ENCODE measurements around the gene CEACAM18. TPM values are rescaled to one million over a fixed set of nuclear protein-coding genes. Genes with fewer than 3 reads are reported as not detected.

The CEACAM18 gene
- total RNA-seq, 2 experiments from 2014 or later: not detected

DNA sequence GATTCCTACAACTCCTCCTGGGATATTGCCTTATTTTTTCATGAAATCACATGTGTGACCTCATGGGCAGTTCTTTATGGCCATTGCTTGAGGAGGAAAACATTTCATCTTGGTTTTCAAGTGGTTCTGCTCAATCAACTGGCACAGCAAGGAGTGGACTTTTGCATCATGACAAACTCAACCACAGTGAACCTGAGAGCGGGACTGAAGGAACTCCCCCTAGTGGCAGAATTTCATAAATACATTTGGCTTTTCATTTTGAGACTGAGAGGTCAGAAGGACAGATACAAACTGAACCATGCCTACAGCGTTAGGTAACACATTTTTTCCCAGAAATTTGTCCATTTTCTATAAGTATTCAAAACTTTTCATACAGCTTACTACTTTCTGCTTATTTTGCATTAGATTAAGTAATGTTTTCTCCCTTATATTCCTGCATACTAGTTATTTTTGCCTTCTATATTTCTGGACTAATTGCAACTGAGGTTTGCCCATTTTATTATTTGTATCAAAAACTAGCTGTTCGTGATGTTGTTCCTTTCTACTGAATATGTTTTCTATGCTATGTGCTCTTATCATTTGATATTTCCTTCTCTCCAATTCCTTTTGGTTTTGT lies 36.6 kb downstream of the CEACAM18 start:
- ATAC-seq (ENCODE audit: poor library complexity) (no peak), DNase-seq (peak in 7 of 14 experiments; percentile 4 to 70 (median 17))
- no peak overlapping the region for H3K4me3 Mint-ChIP-seq
- POLR2A ChIA-PET: interaction anchor here (0.6 kb wide), 1 partner anchor 121 kb away, joined by 3 read pairs; no protein-coding TSS in a partner anchor
- Histone ChIP-seq H3K27ac (ENCODE audit: low read depth in 1 of 2, low read length in 2 of 2) (no peak overlapping the region), H3K27me3 (ENCODE audit: control insufficient read depth in 1 of 2, insufficient read depth in 2 of 2, low read length in 2 of 2) (peaks cover 0 to 7% of the 10 kb centered on the region in 2 experiments), H3K4me3 (ENCODE audit: low read length) (no peak overlapping the region), H3K9me3 (ENCODE audit: control insufficient read depth in 1 of 2, insufficient read depth in 1 of 2, low read length in 2 of 2) (no peaks in the 10 kb centered on the region), H3K4me1 (ENCODE audit: insufficient read depth, low read length) (no peaks in the 10 kb centered on the region), H3K36me3 (ENCODE audit: insufficient read depth, low read length) (no peaks in the 10 kb centered on the region)
- H3K27ac Mint-ChIP-seq: no peak overlapping the region
- no peaks in the 10 kb centered on the region for H3K4me1 Mint-ChIP-seq (ENCODE audit: low read depth)
- intact Hi-C loops (cut with DNase I, micrococcal nuclease): loop anchor here (1.0 to 5.0 kb wide), 4 partner anchors 93 to 176 kb away; no protein-coding TSS in a partner anchor
- no peaks in the 10 kb centered on the region for H3K9me3 Mint-ChIP-seq
- TF ChIP-seq, protein P1, sequence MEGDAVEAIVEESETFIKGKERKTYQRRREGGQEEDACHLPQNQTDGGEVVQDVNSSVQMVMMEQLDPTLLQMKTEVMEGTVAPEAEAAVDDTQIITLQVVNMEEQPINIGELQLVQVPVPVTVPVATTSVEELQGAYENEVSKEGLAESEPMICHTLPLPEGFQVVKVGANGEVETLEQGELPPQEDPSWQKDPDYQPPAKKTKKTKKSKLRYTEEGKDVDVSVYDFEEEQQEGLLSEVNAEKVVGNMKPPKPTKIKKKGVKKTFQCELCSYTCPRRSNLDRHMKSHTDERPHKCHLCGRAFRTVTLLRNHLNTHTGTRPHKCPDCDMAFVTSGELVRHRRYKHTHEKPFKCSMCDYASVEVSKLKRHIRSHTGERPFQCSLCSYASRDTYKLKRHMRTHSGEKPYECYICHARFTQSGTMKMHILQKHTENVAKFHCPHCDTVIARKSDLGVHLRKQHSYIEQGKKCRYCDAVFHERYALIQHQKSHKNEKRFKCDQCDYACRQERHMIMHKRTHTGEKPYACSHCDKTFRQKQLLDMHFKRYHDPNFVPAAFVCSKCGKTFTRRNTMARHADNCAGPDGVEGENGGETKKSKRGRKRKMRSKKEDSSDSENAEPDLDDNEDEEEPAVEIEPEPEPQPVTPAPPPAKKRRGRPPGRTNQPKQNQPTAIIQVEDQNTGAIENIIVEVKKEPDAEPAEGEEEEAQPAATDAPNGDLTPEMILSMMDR (IDR thresholded peaks at IDR 0.05): peak; percentile 93
- CTCF ChIA-PET: interaction anchor here (0.6 to 2.1 kb wide), 5 partner anchors 8 to 977 kb away, joined by 3 to 6 read pairs (median 3); no protein-coding TSS in a partner anchor
- no peaks in the 10 kb centered on the region for H3K36me3 Mint-ChIP-seq (ENCODE audit: low read depth)
- peaks cover 65% of the 10 kb centered on the region for H3K27me3 Mint-ChIP-seq

DNA sequence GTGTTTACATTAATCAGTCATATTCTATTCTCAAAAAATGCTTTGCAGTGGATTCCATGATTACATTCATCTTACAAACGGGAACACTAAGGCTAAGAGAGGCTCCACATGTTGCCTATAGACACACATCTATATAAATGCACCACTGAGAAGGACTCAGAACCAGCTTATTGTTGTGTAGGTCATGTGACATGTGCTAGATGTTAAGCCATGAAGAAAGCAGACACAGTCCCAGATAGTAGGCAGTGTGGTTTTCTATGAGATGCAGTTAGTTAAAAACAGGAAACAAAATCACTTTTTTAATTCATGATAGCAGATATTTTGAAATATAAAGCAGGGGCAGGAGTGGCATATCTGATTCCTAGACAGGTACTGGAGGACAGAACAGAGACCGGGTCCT lies 42.4 kb downstream of the CEACAM18 start:
- H3K4me1 ChIP-seq (ENCODE audit: insufficient read depth, low read length): no peaks in the 10 kb centered on the region
- ChIA-PET CTCF (interaction anchor here (0.6 kb wide), 1 partner anchor 110 kb away, joined by 3 read pairs; no protein-coding TSS in a partner anchor), POLR2A (no interaction called here)
- TF ChIP-seq, protein P1 (IDR thresholded peaks at IDR 0.05): no peak
- peaks cover 0 to 11% of the 10 kb centered on the region in 2 experiments for H3K9me3 ChIP-seq (ENCODE audit: control insufficient read depth in 1 of 2, insufficient read depth in 1 of 2, low read length in 2 of 2)
- DNase-seq (no peak), ATAC-seq (ENCODE audit: poor library complexity) (no peak)
- peaks cover 0 to 4% of the 10 kb centered on the region in 2 experiments for H3K27me3 ChIP-seq (ENCODE audit: control insufficient read depth in 1 of 2, insufficient read depth in 2 of 2, low read length in 2 of 2)
- Mint-ChIP-seq H3K27me3 (peaks cover 44% of the 10 kb centered on the region), H3K4me1 (ENCODE audit: low read depth) (peaks cover 8% of the 10 kb centered on the region), H3K36me3 (ENCODE audit: low read depth) (no peaks in the 10 kb centered on the region), H3K4me3 (no peak overlapping the region), H3K27ac (no peak overlapping the region), H3K9me3 (no peaks in the 10 kb centered on the region)
- H3K36me3 ChIP-seq (ENCODE audit: insufficient read depth, low read length): no peaks in the 10 kb centered on the region
- intact Hi-C loops (cut with DNase I, micrococcal nuclease): no loop called here
- no peak overlapping the region for H3K27ac ChIP-seq (ENCODE audit: low read depth in 1 of 2, low read length in 2 of 2)
- H3K4me3 ChIP-seq (ENCODE audit: low read length): no peak overlapping the region

DNA sequence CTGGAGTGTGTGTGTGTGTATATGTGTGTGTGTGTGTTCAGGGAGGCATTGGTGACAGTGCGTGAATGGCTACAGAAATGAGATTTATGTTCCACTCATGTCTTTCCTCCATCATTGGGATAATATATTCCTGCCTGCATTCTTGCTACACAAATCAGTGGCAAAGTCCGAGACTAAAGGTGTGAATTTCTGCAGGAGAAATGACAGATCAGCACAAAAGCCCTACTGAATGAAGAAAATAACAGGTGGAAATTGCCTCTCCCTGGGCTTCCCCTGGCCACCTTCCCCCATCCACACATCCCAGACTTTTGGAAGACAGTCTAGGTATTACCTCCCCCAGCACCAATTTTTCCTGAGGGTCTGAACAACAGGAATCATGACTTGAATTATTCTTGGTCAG lies 43.0 kb downstream of the CEACAM18 start:
- Mint-ChIP-seq H3K4me3 (no peak overlapping the region), H3K27ac (no peak overlapping the region), H3K4me1 (ENCODE audit: low read depth) (peaks cover 8% of the 10 kb centered on the region), H3K27me3 (peaks cover 42% of the 10 kb centered on the region), H3K36me3 (ENCODE audit: low read depth) (no peaks in the 10 kb centered on the region), H3K9me3 (no peaks in the 10 kb centered on the region)
- Histone ChIP-seq H3K4me1 (ENCODE audit: insufficient read depth, low read length) (no peaks in the 10 kb centered on the region), H3K4me3 (ENCODE audit: low read length) (no peak overlapping the region), H3K36me3 (ENCODE audit: insufficient read depth, low read length) (no peaks in the 10 kb centered on the region), H3K27ac (ENCODE audit: low read depth in 1 of 2, low read length in 2 of 2) (no peak overlapping the region), H3K27me3 (ENCODE audit: control insufficient read depth in 1 of 2, insufficient read depth in 2 of 2, low read length in 2 of 2) (peaks cover 0 to 4% of the 10 kb centered on the region in 2 experiments), H3K9me3 (ENCODE audit: control insufficient read depth in 1 of 2, insufficient read depth in 1 of 2, low read length in 2 of 2) (peaks cover 0 to 12% of the 10 kb centered on the region in 2 experiments)
- CTCF ChIA-PET: no interaction called here
- ATAC-seq (ENCODE audit: poor library complexity) (no peak), DNase-seq (no peak)
- TF ChIP-seq, protein P1 (IDR thresholded peaks at IDR 0.05): no peak
- POLR2A ChIA-PET: no interaction called here
- intact Hi-C loops (cut with DNase I, micrococcal nuclease): no loop called here

Measured in CD4-positive, alpha-beta T cell (primary cell).